HG03045 (cell line): ENCODE data around the gene EIF4ENIF1.
"Not testable (repeated sequence)": the region's sequence is repeated elsewhere in the genome, so short reads cannot be mapped to it uniquely, and the experiment has no call there.

Experiments
- ATAC-seq: cut with Tn5 transposase; IDR thresholded peaks from one replicate; pipeline ENCODE4 v1.9.1; 2021; ENCODE audit warnings: mild to moderate bottlenecking, moderate library complexity; ENCODE audit not compliant: unreplicated experiment

EIF4ENIF1 gene

DNA sequence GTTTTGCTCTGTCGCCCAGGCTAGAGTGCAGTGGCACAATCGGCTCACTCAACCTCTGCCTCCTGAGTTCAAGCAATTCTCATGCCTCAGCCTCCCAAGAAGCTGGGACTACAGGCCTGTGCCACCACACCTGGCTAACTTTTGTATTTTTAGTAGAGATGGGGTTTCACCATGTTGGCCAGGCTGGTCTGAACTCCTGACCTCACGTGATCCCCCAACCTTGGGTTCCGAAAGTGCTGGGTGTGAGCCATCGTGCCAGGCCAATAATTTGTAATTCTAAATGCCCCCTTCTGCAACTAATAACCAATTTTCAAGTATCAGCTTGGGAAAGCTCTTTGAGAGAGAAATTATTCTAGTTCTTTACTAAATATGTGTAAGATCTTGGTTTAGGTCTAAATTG, 3.7 kb upstream of the EIF4ENIF1 start:
- ATAC-seq: not testable (repeated sequence)

DNA sequence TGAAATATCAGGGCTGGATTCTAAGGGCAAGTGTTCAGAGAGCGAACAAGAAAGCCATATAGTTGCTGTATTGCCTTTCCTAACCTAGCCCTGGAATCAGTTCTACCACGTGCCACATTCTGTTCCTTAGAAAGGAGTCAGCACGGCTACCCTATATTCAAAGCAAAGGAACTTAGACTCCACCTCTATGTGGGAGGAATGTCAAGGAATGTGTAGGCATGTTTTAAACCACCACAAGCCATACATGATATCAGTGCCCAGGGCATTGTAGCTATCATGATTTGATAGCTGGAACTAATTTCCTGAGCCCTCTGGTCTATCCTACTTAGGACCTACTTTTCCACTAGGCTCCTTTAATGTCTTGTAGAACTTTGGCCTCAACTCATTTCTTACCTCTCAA, 2.5 kb upstream of the EIF4ENIF1 start:
- no peak for ATAC-seq

DNA sequence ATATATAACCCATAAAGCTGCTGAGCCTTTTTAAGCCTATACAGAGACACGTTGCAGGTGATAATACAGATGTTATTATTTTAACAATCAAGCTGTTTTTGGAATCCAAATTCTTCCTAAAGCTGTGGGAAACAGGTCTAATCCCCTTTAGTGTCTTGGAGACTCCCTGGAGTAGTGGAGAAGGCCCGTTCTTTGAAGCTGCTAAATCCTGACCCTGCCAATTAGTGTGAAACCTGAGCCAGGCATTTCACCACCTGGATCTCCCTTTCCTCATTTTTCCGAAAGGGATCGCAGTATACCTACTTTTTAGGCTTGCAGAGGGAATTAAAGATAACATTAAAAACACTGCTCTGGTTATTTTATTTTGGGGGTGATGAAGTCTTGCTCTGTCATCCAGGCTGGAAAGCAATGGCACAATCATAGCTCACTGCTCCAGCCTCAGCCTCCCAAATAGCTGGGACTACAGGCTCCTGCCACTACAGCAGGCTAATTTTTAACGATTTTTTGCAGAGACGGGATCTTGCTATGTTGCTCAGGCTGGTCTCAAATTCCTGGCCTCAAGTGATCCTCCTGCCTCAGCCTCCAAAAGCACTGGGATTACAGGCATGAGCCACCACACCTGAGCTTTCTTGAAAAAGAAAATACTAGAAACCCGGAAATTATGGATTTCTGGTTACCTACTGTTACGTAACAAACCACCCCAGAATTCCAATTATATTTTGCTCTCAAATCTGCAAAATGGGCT, 1.7 kb upstream of the EIF4ENIF1 start:
- ATAC-seq: no peak

DNA sequence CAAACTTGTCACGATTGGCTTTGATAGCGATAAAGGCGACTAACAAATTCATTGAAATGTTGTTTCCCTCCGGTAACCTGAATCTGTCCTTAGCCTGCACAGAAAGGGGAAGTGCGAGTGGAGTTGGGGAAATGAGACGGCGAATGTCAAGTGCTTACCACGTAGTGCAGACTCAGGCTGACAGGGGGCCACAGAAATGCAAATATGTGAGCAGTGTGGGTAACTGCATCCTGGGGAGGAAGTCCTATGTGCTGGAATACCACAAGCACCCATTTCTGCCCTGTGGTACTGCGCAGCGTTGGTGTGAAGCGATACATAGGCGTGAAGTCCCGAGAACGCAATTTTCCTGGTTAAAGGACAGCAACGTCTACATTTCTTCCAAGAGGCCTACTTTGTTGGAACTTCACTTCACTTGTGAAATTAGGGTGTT, 869 bp upstream of the EIF4ENIF1 start:
- peak; percentile 51 for ATAC-seq

DNA sequence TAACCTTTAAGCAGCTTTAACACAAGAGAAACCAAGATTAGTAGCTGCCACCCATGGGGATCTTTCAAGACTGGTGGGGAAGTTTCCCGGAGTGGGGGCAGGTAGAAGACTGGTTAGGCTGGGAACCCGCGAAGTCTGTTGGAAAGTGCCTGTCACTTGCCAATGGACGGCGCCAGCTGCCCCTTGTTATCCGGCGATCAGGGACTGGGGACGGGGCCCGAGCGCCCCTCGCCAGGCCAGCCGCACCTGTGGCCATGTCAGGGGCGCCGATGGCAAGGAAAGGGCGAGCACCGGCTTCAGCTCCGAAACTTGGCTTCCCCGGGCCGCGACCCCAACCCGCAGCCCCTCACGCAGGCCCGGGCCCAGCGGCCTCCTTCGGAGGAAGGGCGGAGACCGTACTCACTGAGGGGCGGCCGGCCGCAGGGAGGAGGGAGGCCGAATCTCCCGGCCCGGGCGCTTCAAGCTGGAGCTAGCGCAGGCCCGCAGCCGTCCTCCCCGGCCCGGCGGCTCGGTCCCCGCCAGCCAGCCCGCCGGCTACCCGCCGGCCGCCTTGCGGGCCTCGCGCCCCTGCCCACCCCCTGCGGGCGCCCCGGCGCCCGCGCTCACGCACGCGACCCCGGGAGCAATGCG, 539 bp downstream of the EIF4ENIF1 start:
- peak; percentile 15 for ATAC-seq

DNA sequence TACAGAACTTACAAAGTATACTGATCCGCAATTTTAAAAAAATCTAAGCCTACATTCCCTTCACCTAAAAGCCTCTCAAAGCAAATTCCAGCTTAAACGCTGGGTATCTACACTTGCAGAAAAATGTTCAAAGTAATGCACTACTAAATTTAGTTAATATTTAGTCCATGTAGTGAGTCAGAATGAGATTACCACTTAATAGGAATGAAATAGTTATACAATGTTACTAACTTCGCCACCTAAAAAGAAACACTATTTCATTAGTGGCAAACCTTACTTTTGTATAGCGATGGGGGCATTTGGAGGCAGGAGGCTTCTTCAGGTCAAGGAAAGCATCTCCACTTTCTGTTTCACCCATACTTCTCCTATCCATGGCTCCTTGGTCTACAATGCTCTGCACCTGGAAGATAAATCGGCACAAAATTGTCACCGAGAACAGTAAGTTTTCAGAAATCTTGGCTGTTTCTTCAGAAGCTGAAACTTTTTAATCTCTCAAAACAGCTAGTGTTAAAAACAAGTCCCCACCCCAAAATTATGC, 1.2 kb downstream of the EIF4ENIF1 start:
- no peak for ATAC-seq

DNA sequence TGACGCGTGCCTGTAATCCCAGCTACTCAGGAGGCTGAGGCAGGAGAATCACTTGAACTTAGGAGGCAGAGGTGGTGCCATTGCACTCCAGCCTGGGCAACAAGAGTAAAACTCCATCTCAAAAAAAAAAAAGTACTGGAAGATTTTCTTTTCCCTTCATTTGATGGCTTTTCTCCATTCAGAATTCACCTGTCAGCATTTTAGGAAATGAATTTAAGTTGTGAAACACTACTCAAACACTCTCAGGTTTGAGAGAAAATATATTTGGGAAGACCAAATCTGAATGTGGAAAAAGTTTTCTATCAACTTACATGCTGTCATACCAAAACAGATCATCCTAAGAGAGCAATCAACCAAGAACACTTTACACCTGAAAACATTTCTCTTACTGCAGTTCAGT, 2.7 kb downstream of the EIF4ENIF1 start:
- ATAC-seq: no peak

DNA sequence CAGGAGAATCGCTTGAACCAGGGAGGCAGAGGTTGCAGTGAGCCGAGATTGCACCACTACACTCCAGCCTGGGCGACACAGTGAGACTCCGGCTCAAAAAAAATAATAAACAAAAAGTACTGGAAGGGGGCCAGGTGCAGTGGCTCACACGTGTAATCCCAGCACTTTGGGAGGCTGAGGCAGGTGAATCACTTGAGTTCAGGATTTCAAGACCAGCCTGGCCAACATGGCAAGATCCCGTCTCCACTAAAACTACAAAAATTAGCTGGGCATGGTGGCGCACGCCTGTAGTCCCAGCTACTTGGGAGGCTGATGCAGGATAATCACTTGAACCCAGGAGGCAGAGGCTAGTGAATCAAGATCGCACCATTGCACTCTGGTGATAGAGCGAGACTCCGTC, 3.3 kb downstream of the EIF4ENIF1 start:
- ATAC-seq: not testable (repeated sequence)

DNA sequence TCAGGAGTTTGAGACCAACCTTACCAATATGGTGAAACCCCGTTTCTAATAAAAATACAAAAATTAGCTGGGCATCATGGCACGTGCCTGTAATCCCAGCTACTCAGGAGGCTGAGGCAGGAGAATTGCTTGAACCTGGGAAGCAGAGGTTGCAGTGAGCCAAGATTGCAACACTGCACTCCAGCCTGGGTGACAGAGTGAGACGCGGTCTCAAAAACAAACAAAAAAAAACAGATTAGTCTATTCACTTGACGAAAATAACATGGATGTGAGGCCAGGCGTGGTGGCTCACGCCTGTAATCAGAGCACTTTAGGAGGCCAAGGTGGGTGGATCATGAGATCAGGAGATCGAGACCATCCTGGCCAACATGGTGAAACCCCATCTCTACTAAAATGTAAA, 7.2 kb downstream of the EIF4ENIF1 start:
- not testable (repeated sequence) for ATAC-seq

DNA sequence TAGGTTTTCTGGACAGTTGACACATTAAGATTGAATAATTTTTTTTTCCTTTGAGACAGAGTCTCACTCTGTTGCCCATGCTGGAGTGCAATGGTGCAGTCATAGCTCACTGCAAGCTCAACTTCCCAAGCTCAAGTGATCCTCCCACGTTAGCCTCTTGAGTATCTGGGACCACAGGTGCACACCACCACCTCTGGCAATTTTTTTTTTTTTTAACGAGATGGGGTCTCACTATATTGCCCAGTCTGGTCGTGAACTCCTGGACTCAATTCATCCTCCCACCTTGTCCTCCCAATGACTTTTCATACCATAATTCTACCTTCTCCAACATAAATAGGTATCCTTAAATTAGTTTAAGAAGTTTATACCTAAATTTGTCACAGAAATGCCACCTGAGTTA, 8.5 kb downstream of the EIF4ENIF1 start:
- no peak for ATAC-seq

DNA sequence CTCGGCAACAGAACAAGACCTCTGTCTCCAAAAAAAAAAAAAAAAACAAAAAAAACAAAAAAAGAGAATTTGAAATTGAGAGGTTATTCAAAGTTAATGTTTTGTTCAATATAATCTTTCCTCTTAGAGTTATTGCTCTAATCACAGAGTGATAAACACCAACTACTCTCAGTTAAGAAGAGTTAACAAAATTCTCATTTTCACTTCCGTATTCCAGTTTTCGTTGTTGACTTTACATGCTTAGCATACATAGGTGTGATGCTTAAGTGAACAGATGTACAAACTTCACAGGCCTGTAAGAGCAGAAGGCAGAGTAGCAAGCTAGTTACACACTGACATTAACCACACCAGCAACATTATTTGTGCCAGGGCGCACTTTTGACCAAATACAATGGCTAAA, 12.3 kb downstream of the EIF4ENIF1 start:
- no peak for ATAC-seq

DNA sequence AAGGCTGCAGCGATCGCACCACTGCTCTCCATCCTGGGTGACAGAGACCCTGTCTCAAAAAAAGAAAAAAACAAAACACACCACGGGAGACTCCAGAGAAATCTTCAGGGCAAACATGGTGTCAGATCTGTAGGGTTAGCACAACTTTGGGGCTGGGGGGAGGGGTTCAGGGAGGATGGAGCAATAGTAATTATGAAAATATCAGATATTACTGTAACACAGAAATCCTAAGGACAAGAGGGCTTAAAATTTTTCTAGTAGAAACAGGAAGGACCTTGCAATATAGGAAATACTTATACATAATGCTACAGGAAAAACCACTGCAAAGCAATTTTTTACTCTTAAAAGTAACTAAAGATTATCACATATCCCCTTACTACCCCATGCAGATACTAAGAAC, 13.8 kb downstream of the EIF4ENIF1 start:
- ATAC-seq: no peak

DNA sequence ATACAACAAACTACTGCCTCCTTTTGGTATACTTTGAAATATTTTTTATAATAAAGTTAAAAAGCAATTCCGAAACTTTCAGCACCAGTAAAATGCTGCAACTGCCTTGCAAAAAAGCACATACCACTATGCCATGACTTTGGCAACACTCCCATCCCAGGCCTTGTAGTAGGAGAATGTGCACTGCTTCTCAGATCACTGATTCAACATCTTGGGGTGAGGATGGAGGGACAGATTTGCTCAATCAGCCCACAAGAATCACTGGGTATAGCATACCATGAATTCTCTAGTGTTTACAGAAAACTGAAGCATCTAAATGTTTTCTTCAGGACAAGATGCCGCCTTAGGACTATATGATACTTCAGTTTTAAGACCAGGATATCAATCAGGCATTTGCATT, 14.9 kb downstream of the EIF4ENIF1 start:
- ATAC-seq: no peak

DNA sequence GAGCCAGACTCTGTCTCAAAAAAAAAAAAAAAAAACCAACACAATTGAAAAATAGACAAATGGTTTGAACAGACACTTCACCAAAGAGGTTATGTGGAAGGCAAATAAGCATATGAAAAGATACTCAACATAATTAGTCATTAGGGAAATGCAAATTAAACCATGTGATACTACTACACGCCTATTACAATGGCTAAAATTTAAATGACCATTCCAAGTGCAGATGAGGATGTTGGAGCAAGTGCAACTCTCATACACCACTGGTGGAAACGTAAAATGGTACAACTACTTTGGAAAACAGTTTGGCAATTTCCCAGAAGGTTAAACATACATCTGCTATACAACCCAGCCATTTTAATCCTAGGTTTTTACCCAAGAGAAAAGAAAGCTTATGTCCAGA, 24.3 kb downstream of the EIF4ENIF1 start:
- ATAC-seq: no peak

DNA sequence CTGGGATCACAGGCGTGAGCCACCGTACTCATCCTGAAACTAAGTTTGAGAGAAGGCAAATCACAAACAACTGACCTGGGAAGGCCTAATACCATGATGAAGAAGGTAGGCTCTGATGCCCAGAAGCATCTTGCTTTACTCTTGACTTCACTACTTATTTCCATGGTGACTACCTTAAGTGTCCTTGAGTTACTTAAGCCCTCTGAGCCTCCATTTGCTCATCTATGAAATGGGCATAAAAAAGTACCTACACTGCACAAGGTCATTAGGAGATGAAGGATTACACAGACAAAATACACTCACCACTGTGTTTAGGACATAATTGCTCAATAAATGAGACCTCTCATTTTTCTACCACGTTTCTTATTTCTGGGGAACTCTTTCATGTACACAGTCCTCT, 27.9 kb downstream of the EIF4ENIF1 start:
- no peak for ATAC-seq

DNA sequence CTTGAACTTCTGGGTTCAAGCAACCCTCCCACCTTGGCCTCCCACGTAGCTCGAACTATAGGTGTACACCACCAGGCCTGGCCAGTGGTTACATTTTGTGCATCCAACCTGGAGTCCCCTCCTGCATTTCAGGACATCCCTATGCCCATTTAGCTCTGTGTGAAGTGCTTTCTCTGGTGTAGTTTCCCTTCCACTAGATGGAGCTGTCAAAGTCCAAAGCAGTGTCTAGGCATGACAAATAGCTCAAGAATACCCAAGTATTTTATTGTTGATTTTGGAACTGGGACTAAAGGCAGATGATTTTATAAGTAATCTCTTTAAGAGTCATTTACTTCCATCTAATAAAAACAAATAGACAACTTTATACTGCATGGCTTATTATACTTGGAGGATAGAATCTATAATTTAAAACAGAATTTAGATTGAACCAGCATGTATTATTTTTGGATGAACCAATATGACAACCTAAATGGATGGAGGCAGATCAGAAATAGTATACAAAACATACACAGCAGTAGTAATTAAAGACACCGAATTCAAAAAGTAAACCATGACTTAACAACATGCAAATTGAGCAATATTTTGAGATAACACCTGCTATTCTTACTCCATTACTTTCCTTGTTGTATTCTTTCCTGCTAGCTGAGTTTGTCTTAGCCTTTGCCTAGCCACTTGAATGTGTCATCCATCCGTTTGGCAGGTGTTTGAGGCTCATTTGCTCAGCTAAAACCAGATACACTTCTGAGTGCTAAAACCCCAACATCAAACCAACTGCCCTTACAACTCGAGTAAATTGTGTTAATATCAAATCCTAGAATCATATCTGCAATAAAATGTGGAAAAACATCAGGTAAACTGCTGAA, 37.7 kb downstream of the EIF4ENIF1 start:
- no peak for ATAC-seq

DNA sequence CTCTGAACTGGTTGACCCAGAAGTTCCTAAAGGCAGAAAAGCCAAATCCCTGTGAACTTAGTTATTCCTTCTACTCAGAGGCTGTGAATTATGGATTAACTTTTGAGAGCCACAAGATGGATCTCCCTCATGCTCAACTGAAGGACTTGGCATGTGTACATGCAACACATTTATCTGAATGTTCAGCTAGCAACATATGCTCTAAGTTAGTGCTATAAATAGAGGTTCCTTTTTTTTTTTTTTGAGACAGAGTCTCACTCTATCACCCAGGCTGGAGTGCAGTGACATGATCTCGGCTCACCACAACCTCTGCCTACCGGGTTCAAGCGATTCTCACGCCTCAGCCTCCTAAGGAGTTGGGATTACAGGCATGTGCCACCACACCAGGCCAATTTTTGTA, 40.1 kb downstream of the EIF4ENIF1 start:
- no peak for ATAC-seq

DNA sequence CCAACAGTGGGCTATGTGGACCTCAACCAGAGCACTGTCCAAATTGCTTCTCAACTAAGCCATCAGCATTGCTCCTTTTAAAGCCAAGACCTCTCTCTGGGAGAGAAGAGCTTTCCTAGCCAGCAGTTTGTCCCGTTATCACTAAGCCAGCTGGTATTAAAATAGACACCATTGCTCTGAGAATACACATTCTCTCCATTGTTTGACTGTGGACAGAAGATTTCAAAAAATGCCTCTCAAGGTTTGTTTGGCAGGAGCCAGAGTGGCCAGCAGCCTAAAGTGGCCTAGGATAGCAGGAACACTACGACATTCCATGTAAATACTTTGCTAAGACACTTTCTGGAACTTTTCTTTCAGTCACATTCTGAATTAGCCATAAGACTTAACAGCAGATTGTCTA, 41.3 kb downstream of the EIF4ENIF1 start:
- no peak for ATAC-seq

DNA sequence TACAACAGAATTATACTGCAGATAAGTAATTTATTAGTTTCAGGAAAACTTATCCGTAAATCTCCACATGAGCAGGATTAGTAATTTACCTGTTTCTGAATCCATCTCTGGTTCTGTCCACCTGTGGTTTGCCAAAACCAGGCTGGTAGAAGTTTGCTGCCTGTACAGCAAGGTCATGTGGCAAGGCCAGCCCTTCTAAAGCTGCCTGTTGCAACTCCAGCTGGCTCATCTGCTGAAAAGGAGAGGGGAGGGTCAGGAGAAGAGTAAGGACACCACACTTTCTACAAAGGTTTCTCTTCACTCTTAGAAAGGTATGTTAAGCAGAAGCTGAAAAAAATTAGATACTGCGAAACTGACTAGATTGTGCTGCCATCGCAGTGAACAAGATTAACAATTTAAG, 42.3 kb downstream of the EIF4ENIF1 start:
- ATAC-seq: no peak

DNA sequence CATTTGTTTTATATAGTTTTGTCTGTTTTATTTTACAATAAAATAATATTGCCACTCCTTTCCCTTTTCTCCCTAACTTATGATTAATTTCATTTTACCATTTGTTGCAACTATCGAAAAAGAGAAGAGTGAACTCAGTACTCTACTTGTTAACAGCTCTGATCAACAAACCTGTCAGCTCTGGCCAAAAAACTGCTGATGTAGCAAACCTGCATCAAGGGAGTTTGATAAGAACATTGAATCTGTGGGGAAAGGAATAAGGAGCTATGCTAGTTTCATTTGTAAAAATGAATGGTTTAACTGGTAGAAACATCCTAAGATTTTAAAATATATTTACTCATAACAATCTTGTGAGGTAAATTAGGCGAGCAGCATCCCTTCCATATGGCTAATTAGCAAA, 42.9 kb downstream of the EIF4ENIF1 start:
- no peak for ATAC-seq

DNA sequence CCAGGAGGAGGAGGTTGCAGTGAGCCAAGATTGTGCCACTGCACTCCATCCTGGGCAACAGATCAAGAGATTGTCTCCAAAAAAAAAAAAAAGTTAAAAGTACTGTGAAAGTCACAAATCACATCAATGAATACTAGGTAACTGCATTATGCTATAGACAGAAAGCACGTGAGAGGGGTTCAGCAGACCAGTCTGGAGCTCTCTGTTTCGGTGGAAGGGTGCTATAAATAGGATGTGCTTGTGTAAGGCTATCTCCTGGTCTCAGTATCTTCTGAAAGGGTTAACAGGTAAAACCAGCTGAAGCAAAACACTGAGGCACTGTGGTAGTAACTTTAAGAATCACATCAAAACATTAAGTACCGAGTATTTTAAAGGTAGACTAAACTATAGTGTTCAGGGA, 43.4 kb downstream of the EIF4ENIF1 start:
- no peak for ATAC-seq

DNA sequence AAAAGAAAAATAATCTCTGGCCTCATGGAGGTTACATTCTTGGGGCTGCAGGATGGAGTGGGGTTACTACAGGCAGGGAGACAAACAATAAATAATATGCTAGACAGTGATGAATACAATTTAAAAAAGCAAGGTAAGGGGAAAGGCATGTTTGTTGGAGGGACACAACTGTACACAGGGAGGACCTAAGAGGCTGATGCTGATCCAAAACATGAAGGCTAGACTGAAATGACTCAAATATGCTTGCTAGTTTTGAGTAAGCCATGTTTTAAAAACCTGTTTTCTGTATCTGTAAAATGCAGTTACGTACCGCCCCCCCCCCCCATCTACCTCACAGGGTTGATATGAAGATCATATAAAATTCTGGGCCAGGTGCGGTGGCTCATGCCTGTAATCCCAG, 44.0 kb downstream of the EIF4ENIF1 start:
- no peak for ATAC-seq
